Mucosa of stomach (tissue), 1 donor: ENCODE data around the gene ID4.

Source experiments
- H3K27me3 ChIP-seq: one replicate; pipeline ENCODE4 v1.7.0; 2013; ENCODE audit warnings: mild to moderate bottlenecking, low read length; ENCODE audit not compliant: control insufficient read depth, insufficient read depth
- H3K36me3 ChIP-seq: one replicate; pipeline ENCODE4 v1.7.0; 2013; ENCODE audit warnings: low read length; ENCODE audit not compliant: control insufficient read depth, insufficient read depth
- H3K4me1 ChIP-seq: one replicate; pipeline ENCODE4 v1.7.0; 2013; ENCODE audit warnings: mild to moderate bottlenecking, low read length; ENCODE audit not compliant: control insufficient read depth, insufficient read depth
- H3K4me3 ChIP-seq: one replicate; pipeline ENCODE4 v1.7.0; 2013; ENCODE audit warnings: low read length
- H3K9ac ChIP-seq: one replicate; pipeline ENCODE4 v1.7.0; 2013; ENCODE audit warnings: mild to moderate bottlenecking, low read length, moderate library complexity
- H3K9me3 ChIP-seq: one replicate; pipeline ENCODE4 v1.7.0; 2013; ENCODE audit warnings: mild to moderate bottlenecking, low read length, moderate library complexity; ENCODE audit not compliant: control insufficient read depth
- donor health status: Pancreatic carcinoma.

Gene ID4

GRCh38 chr6:19837511-19838441 is 606 bp downstream of the ID4 start:
- H3K27me3 ChIP-seq, result no peaks in the 10 kb centered on the region

GRCh38 chr6:19838442-19839236 is 1.5 kb downstream of the ID4 start:
- peak overlapping the region; percentile 71 for H3K4me3 ChIP-seq
- H3K9ac ChIP-seq, result peak overlapping the region; percentile 91
- H3K9me3 ChIP-seq, result no peaks in the 10 kb centered on the region
- H3K4me1 ChIP-seq, result no peaks in the 10 kb centered on the region
- H3K36me3 ChIP-seq, result no peaks in the 10 kb centered on the region
- no peaks in the 10 kb centered on the region for H3K27me3 ChIP-seq

More at GRCh38 chr6:19837511-19838441, 606 bp downstream of the ID4 start:
- Histone ChIP-seq H3K9me3 (no peaks in the 10 kb centered on the region), H3K4me1 (no peaks in the 10 kb centered on the region), H3K36me3 (no peaks in the 10 kb centered on the region), H3K9ac (peak overlapping the region; percentile 91), H3K4me3 (peak overlapping the region; percentile 71)

- Histone ChIP-seq H3K36me3 (no peaks in the 10 kb centered on the region), H3K4me3 (peak overlapping the region; percentile 71), H3K4me1 (no peaks in the 10 kb centered on the region), H3K27me3 (no peaks in the 10 kb centered on the region), H3K9me3 (no peaks in the 10 kb centered on the region), H3K9ac (peak overlapping the region; percentile 91)
Measured at GRCh38 chr6:19839237-19839546, 2.0 kb downstream of the ID4 start.

- Histone ChIP-seq H3K27me3 (no peaks in the 10 kb centered on the region), H3K4me3 (no peak overlapping the region), H3K4me1 (no peaks in the 10 kb centered on the region)
Measured at GRCh38 chr6:19839788-19840187, 2.6 kb downstream of the ID4 start.

GRCh38 chr6:19841181-19841580 is 4.0 kb downstream of the ID4 start:
- Histone ChIP-seq H3K4me3 (no peak overlapping the region), H3K4me1 (peaks cover 4% of the 10 kb centered on the region), H3K36me3 (no peaks in the 10 kb centered on the region), H3K27me3 (no peaks in the 10 kb centered on the region), H3K9ac (no peak overlapping the region), H3K9me3 (no peaks in the 10 kb centered on the region)

More at GRCh38 chr6:19839788-19840187, 2.6 kb downstream of the ID4 start:
- Histone ChIP-seq H3K36me3 (no peaks in the 10 kb centered on the region), H3K9me3 (no peaks in the 10 kb centered on the region), H3K9ac (peak overlapping the region; percentile 40)

- no peaks in the 10 kb centered on the region for H3K27me3 ChIP-seq
- H3K36me3 ChIP-seq, result no peaks in the 10 kb centered on the region
- H3K4me3 ChIP-seq, result no peak overlapping the region
- H3K9me3 ChIP-seq, result no peaks in the 10 kb centered on the region
- H3K4me1 ChIP-seq, result peaks cover 4% of the 10 kb centered on the region
- H3K9ac ChIP-seq, result no peak overlapping the region
Measured at GRCh38 chr6:19842030-19842615, 5.0 kb downstream of the ID4 start.

GRCh38 chr6:19844689-19845088 is 7.5 kb downstream of the ID4 start:
- Histone ChIP-seq H3K4me3 (no peak overlapping the region), H3K9me3 (no peaks in the 10 kb centered on the region), H3K36me3 (no peaks in the 10 kb centered on the region), H3K4me1 (peaks cover 4% of the 10 kb centered on the region), H3K9ac (no peak overlapping the region), H3K27me3 (no peaks in the 10 kb centered on the region)

GRCh38 chr6:19845266-19846041 is 8.3 kb downstream of the ID4 start:
- no peaks in the 10 kb centered on the region for H3K27me3 ChIP-seq

GRCh38 chr6:19848465-19849029 is 11.4 kb downstream of the ID4 start:
- peaks cover 4% of the 10 kb centered on the region for H3K4me1 ChIP-seq
- H3K4me3 ChIP-seq, result no peak overlapping the region
- no peak overlapping the region for H3K9ac ChIP-seq
- H3K27me3 ChIP-seq, result no peaks in the 10 kb centered on the region
- no peaks in the 10 kb centered on the region for H3K9me3 ChIP-seq
- no peaks in the 10 kb centered on the region for H3K36me3 ChIP-seq

More at GRCh38 chr6:19845266-19846041, 8.3 kb downstream of the ID4 start:
- no peaks in the 10 kb centered on the region for H3K9me3 ChIP-seq
- peaks cover 4% of the 10 kb centered on the region for H3K4me1 ChIP-seq
- no peak overlapping the region for H3K4me3 ChIP-seq
- H3K9ac ChIP-seq, result no peak overlapping the region
- H3K36me3 ChIP-seq, result no peaks in the 10 kb centered on the region

- H3K9me3 ChIP-seq, result no peaks in the 10 kb centered on the region
- H3K9ac ChIP-seq, result no peak overlapping the region
- H3K4me1 ChIP-seq, result peaks cover 4% of the 10 kb centered on the region
- no peak overlapping the region for H3K4me3 ChIP-seq
- H3K36me3 ChIP-seq, result no peaks in the 10 kb centered on the region
- H3K27me3 ChIP-seq, result no peaks in the 10 kb centered on the region
Measured at GRCh38 chr6:19849196-19849595, 12.0 kb downstream of the ID4 start.

- Histone ChIP-seq H3K4me3 (no peak overlapping the region), H3K27me3 (no peaks in the 10 kb centered on the region), H3K9me3 (no peaks in the 10 kb centered on the region), H3K4me1 (peaks cover 4% of the 10 kb centered on the region), H3K9ac (no peak overlapping the region), H3K36me3 (no peaks in the 10 kb centered on the region)
Measured at GRCh38 chr6:19849755-19850154, 12.6 kb downstream of the ID4 start.
